Mammary epithelial cell (primary cell): ENCODE results near the gene SIGLEC5.

Source experiments
- EZH2 ChIP-seq: IDR thresholded peaks from 2 replicates; pipeline ENCODE4 v1.6.1; 2012; ENCODE audit warnings: low read length, inconsistent platforms, borderline replicate concordance
- TF ChIP-seq, protein P1 (sequence below), 2 donors: IDR thresholded peaks in 1 of 2; conservative IDR thresholded peaks in 1 of 2; 2 replicates each; pipeline ENCODE4 v1.5.1; 2011 to 2012; ENCODE audit warnings: inconsistent platforms in 2 of 2, low read length in 2 of 2, mild to moderate bottlenecking in 2 of 2, control low read depth in 1 of 2, low read depth in 1 of 2; ENCODE audit not compliant: insufficient read depth in 1 of 2; ENCODE audit errors: extremely low read depth in 1 of 2

DNA sequence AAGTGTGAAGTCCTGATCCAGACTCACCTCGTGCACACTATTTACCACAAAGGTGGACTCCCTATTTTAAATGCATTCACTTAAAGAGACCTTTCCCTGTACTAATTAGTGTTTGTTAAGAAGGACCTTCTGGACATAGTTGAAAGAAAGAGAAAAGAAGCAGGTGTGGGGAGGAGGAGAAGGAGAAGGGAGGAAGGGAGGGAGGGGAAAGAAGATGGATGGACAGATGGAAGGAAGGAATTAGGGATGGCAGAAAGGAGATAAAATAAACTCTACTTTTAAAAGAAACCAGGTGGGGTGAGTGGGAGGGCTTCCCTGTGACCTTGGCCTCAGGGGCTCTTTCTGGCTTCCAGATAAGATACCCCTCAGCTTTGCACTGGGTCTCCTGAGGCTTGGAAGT lies 37.7 kb downstream of the SIGLEC5 start:
- no peak for TF ChIP-seq EZH2
- TF ChIP-seq, protein P1, sequence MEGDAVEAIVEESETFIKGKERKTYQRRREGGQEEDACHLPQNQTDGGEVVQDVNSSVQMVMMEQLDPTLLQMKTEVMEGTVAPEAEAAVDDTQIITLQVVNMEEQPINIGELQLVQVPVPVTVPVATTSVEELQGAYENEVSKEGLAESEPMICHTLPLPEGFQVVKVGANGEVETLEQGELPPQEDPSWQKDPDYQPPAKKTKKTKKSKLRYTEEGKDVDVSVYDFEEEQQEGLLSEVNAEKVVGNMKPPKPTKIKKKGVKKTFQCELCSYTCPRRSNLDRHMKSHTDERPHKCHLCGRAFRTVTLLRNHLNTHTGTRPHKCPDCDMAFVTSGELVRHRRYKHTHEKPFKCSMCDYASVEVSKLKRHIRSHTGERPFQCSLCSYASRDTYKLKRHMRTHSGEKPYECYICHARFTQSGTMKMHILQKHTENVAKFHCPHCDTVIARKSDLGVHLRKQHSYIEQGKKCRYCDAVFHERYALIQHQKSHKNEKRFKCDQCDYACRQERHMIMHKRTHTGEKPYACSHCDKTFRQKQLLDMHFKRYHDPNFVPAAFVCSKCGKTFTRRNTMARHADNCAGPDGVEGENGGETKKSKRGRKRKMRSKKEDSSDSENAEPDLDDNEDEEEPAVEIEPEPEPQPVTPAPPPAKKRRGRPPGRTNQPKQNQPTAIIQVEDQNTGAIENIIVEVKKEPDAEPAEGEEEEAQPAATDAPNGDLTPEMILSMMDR (conservative IDR thresholded peaks at IDR 0.05 in 1 of 2, IDR thresholded peaks at IDR 0.05 in 1 of 2; ENCODE audit: extremely low read depth in 1 of 2, insufficient read depth in 1 of 2, low read depth in 1 of 2, low read length in 2 of 2), result no peak
